ENCODE results near the gene ASCC2. TPM values are rescaled to one million over a fixed set of nuclear protein-coding genes. Genes with fewer than 3 reads are reported as not detected.

ASCC2 gene
- total RNA-seq, 1 donor from 2014 or later, result 24.9 TPM

GRCh38 chr22:29767171-29768051, 70.7 kb downstream of the ASCC2 start, which contains the start of gene UQCR10:
Gene UQCR10, plus strand, starts transcription at chr22:29767369. Its CDS starts 30 bp downstream, at chr22:29767399.
- Histone ChIP-seq H3K27me3 (no peaks in the 10 kb centered on the region), H3K27ac (peak within 1 kb of the TSS; percentile 70 to 78), H3K9me3 (no peaks in the 10 kb centered on the region), H3K36me3 (peaks cover 14 to 27% of the 10 kb centered on the region in 2 donors), H3K4me3 (peak within 1 kb of the TSS; percentile 81 to 91), H3K4me1 (peaks cover 9 to 17% of the 10 kb centered on the region in 2 donors)
- intact Hi-C loops (cut with DNase I), result loop anchor here (1.0 to 2.0 kb wide), 5 partner anchors 32 to 589 kb away; partner anchors contain the start of genes ASCC2, MTMR3, NF2 and SF3A1
- TF ChIP-seq, protein P1, sequence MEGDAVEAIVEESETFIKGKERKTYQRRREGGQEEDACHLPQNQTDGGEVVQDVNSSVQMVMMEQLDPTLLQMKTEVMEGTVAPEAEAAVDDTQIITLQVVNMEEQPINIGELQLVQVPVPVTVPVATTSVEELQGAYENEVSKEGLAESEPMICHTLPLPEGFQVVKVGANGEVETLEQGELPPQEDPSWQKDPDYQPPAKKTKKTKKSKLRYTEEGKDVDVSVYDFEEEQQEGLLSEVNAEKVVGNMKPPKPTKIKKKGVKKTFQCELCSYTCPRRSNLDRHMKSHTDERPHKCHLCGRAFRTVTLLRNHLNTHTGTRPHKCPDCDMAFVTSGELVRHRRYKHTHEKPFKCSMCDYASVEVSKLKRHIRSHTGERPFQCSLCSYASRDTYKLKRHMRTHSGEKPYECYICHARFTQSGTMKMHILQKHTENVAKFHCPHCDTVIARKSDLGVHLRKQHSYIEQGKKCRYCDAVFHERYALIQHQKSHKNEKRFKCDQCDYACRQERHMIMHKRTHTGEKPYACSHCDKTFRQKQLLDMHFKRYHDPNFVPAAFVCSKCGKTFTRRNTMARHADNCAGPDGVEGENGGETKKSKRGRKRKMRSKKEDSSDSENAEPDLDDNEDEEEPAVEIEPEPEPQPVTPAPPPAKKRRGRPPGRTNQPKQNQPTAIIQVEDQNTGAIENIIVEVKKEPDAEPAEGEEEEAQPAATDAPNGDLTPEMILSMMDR (IDR thresholded peaks at IDR 0.05), result no peak
- peak; percentile 69 to 95 for DNase-seq (ENCODE audit: low spot score in 2 of 2)

GRCh38 chr22:29766632-29767170, 71.4 kb downstream of the ASCC2 start, which contains the start of gene ZMAT5:
Gene ZMAT5, minus strand, starts transcription at chr22:29767007. Its CDS starts 18,463 bp downstream, at chr22:29748544.
- H3K4me1 ChIP-seq, result peaks cover 9 to 17% of the 10 kb centered on the region in 2 donors
- H3K4me3 ChIP-seq, result peak within 1 kb of the TSS; percentile 81 to 91
- TF ChIP-seq, protein P1 (IDR thresholded peaks at IDR 0.05), result no peak
- H3K9me3 ChIP-seq, result no peaks in the 10 kb centered on the region
- peak; percentile 82 to 96 for DNase-seq (ENCODE audit: low spot score in 2 of 2)
- intact Hi-C loops (cut with DNase I), result loop anchor here (1.0 to 2.0 kb wide), 5 partner anchors 33 to 590 kb away; partner anchors contain the start of genes ASCC2, MTMR3, NF2 and SF3A1
- peak within 1 kb of the TSS; percentile 70 to 78 for H3K27ac ChIP-seq
- H3K36me3 ChIP-seq, result peaks cover 14 to 27% of the 10 kb centered on the region in 2 donors
- H3K27me3 ChIP-seq, result no peaks in the 10 kb centered on the region

DNA sequence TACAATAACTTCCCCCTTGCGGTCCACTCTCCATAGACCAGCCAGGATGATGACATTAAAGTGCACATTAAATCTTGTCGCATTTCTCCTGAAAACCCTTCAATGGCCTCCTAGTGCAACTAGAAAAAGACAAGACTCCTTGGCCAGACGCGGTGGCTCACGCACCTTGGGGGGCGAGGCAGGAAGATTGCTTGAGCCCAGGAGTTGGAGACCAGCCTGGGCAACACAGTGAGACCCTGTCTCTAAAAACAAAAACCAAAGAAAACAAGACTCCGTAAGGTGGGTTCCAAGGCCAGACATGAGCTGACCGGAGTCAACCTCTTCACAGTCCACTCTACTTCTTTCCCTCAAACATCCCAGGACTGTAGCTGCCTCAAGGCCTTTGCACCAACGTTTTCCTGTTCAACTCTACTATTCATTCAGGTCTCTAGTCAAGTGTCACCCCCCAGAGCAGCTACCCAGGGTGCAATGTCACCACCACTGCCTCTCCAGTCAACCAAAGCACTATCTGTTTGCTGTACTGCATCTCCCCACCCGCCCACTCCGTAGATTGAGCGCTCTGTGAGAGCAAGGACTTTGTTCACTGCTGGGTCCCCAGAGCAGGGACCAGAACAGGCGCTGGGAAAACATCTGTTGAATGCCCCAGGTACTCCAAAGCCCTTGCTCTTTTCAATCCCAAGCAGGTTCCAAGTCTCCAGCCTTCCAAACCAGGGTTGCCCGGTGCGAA, 72.0 kb downstream of the ASCC2 start:
- Histone ChIP-seq H3K27me3 (no peaks in the 10 kb centered on the region), H3K36me3 (peaks cover 11 to 21% of the 10 kb centered on the region in 2 donors), H3K4me1 (peaks cover 9 to 17% of the 10 kb centered on the region in 2 donors), H3K9me3 (no peaks in the 10 kb centered on the region), H3K4me3 (peak overlapping the region; percentile 81 to 91), H3K27ac (peak overlapping the region; percentile 53 to 78)
- intact Hi-C loops (cut with DNase I), result loop anchor here (2.0 kb wide), 2 partner anchors 73 to 117 kb away; partner anchors contain the start of genes ASCC2 and MTMR3
- no peak for DNase-seq (ENCODE audit: low spot score in 2 of 2)
- TF ChIP-seq, protein P1 (IDR thresholded peaks at IDR 0.05), result no peak

DNA sequence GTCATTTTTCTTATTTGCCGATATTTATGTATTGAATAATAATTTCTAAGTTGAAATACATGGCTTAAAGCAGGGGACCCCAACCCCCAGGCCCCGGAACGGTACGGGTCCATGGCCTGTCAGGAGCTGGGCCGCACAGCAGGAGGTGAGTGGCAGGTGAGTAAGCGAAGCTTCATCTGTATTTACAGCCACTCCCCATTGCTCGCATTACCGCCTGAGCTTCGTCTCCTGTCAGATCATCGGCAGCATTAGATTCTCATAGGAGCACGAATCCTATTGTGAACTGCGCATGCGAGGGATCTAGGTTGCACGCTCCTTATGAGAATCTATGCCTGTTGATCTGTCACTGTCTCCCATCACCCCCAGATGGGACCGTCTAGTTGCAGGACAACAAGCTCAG, 75.8 kb downstream of the ASCC2 start:
- H3K9me3 ChIP-seq, result no peaks in the 10 kb centered on the region
- no peak overlapping the region for H3K27ac ChIP-seq
- H3K4me3 ChIP-seq, result no peak overlapping the region
- intact Hi-C loops (cut with DNase I), result no loop called here
- no peaks in the 10 kb centered on the region for H3K36me3 ChIP-seq
- TF ChIP-seq, protein P1 (IDR thresholded peaks at IDR 0.05), result no peak
- DNase-seq (ENCODE audit: low spot score in 2 of 2), result no peak
- peaks cover 5 to 6% of the 10 kb centered on the region in 2 donors for H3K4me1 ChIP-seq
- no peaks in the 10 kb centered on the region for H3K27me3 ChIP-seq

- Histone ChIP-seq H3K36me3 (peaks cover 0 to 5% of the 10 kb centered on the region in 2 donors), H3K27me3 (no peaks in the 10 kb centered on the region), H3K4me1 (no peaks in the 10 kb centered on the region), H3K9me3 (no peaks in the 10 kb centered on the region), H3K27ac (no peak overlapping the region), H3K4me3 (no peak overlapping the region)
- intact Hi-C loops (cut with DNase I), result no loop called here
- no peak for DNase-seq (ENCODE audit: low spot score in 2 of 2)
- TF ChIP-seq, protein P1 (IDR thresholded peaks at IDR 0.05), result no peak
Observed at GRCh38 chr22:29758959-29759358, 79.1 kb downstream of the ASCC2 start.
